GM21529 (cell line): ENCODE data around the gene SLC5A10.
"Not testable (repeated sequence)": the region's sequence is repeated elsewhere in the genome, so short reads cannot be mapped to it uniquely, and the experiment has no call there.

Experiments used
- ATAC-seq: cut with Tn5 transposase; IDR thresholded peaks from one replicate; pipeline ENCODE4 v1.9.1; 2021; ENCODE audit not compliant: unreplicated experiment

Gene SLC5A10

GRCh38 chr17:19016297-19016696, 64.3 kb downstream of the SLC5A10 start:
- ATAC-seq, result no peak

GRCh38 chr17:19016881-19017280, 64.9 kb downstream of the SLC5A10 start:
- no peak for ATAC-seq

GRCh38 chr17:19017401-19017800, 65.4 kb downstream of the SLC5A10 start:
- no peak for ATAC-seq

- ATAC-seq, result no peak
Observed at GRCh38 chr17:19017804-19018599, 66.0 kb downstream of the SLC5A10 start.

GRCh38 chr17:19018600-19018950, 66.6 kb downstream of the SLC5A10 start:
- ATAC-seq, result no peak

- ATAC-seq, result no peak
Observed at GRCh38 chr17:19019041-19019941, 67.3 kb downstream of the SLC5A10 start.

- no peak for ATAC-seq
Observed at GRCh38 chr17:19020016-19020415, 68.1 kb downstream of the SLC5A10 start.

GRCh38 chr17:19021011-19021621, 69.2 kb downstream of the SLC5A10 start:
- ATAC-seq, result not testable (repeated sequence)

GRCh38 chr17:19021622-19022083, 69.7 kb downstream of the SLC5A10 start:
- ATAC-seq, result no peak

GRCh38 chr17:19022128-19022527, 70.2 kb downstream of the SLC5A10 start:
- ATAC-seq, result no peak

- ATAC-seq, result no peak
Observed at GRCh38 chr17:19022747-19023146, 70.8 kb downstream of the SLC5A10 start.

- ATAC-seq, result no peak
Observed at GRCh38 chr17:19023209-19023999, 71.4 kb downstream of the SLC5A10 start.

- no peak for ATAC-seq
Observed at GRCh38 chr17:19024101-19025078, 72.4 kb downstream of the SLC5A10 start.

GRCh38 chr17:19028671-19029070, 76.7 kb downstream of the SLC5A10 start:
- not testable (repeated sequence) for ATAC-seq

- ATAC-seq, result not testable (repeated sequence)
Observed at GRCh38 chr17:19029740-19030139, 77.8 kb downstream of the SLC5A10 start.

GRCh38 chr17:19030771-19031449, 78.9 kb downstream of the SLC5A10 start:
- ATAC-seq, result not testable (repeated sequence)

- not testable (repeated sequence) for ATAC-seq
Observed at GRCh38 chr17:19031729-19032128, 79.8 kb downstream of the SLC5A10 start.

- ATAC-seq, result peak; percentile 43
Observed at GRCh38 chr17:19032377-19032988, 80.5 kb downstream of the SLC5A10 start.
